HG02981 (cell line): Measurements from ENCODE around the gene ABCD1.
"Not testable (repeated sequence)": the region's sequence is repeated elsewhere in the genome, so short reads cannot be mapped to it uniquely, and the experiment has no call there.

Source experiments
- ATAC-seq: cut with Tn5 transposase; IDR thresholded peaks from one replicate; pipeline ENCODE4 v1.9.1; 2021; ENCODE audit warnings: mild to moderate bottlenecking, moderate library complexity; ENCODE audit not compliant: unreplicated experiment

The ABCD1 gene

GRCh38 chrX:153724252-153725038, at the start of gene ABCD1, which contains the start of gene BCAP31:
TSS of gene ABCD1 (plus strand) at chrX:153724856. CDS start at chrX:153725267, 411 bp downstream.
TSS of gene BCAP31 (minus strand) at chrX:153724387. CDS start at chrX:153723244, 1,143 bp downstream.
- peak; percentile 49 for ATAC-seq

- ATAC-seq, result no peak
These were observed 43.5 kb upstream of the ABCD1 start for GRCh38 chrX:153681175-153681574.

DNA sequence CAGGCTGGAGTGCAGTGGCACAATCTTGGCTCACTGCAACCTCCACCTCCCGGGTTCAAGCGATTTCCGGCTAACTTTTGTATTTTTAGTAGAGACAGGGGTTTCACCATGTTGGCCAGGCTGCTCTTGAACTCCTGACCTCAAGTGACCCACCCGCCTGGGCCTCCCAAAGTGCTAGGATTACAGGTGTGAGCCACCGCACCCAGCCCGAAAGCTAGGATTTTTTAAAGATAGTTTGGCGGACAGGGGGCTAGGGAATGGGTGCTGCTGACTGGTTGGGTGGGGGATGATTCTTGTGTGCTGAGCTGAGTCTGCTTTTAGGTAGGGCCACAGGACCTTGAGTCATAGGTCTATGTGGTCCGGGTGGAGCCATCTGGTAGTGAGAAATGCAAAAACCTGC, 41.2 kb upstream of the ABCD1 start:
- not testable (repeated sequence) for ATAC-seq

DNA sequence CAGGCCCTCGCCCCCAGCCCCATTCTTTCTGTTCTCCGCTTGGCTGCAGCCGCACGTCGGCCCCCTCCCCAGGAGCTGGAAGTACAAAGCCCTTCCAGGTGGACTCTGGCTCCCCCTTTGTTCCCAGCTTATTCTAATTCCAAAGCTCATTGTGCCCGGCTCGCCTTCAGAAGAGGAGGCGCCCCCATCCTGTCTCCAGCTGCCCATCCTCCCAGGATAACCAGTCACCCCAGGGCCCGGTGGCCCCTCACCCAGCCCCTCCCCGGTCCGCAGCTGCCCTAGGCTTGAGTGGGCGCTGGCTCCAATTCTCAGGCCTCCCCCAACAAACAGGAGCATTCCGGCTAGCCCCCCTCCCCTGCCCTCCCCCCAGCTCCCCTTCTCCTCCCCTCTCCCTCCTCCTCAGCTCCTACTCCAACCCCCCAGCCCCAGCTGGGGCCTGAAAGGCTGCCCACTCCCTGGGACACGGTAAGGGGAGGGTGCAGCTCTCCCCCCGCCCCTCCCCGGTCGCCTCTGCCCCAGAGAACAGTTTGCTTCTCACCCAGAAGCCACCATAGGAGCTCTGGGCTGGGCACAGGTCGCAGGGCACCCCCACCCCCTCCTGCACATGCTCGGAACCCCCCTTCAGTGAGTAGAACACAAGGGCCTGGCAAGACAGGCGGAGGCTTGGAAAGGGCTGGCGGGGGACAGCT, 40.0 kb upstream of the ABCD1 start:
- ATAC-seq, result no peak

DNA sequence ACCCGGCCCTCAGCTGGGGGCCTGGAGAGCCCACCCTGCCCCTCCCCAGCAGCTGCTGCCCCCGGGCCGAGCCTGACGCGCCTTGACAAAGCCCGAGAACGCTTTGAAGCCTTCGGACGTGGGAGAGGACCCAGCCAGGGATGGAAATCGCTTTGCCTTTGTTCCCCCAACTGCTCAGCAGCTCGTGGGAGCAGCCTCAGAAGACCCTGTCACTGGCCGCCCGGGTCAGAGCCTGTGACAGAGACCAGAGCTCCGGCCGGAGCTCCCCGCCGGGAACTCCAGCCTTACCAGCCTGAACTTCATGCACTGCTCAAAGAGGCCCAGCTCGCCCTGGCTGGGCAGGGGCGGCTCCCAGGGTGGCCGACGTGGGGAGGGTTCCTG, 39.5 kb upstream of the ABCD1 start:
- no peak for ATAC-seq

- ATAC-seq, result no peak
These were observed 38.6 kb upstream of the ABCD1 start for GRCh38 chrX:153685751-153686696.

DNA sequence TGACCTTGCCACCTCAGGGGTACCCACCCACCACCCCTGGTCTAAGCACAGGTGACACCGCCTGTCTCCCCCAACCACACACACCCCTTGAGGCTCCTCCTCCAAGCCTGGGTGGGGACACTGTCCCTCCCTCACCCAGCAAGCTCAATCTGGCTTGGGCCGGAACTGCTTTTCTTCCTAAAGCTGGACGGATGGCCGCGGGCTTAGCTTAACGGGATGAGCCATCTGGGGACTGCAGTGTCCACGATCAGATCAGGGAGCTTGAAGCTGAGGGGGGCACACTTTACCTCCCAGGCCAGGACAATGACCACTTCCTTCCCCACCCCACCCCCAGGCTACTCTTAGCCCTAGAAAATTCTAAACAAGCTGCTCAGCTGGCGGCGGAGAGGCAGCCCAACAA, 37.9 kb upstream of the ABCD1 start:
- ATAC-seq, result no peak

GRCh38 chrX:153687121-153688039, 37.3 kb upstream of the ABCD1 start, which contains the start of gene SLC6A8:
TSS of gene SLC6A8 (plus strand) at chrX:153687926. CDS start at chrX:153688575, 649 bp downstream.
- no peak for ATAC-seq

GRCh38 chrX:153688071-153688470, 36.6 kb upstream of the ABCD1 start:
- ATAC-seq, result no peak

DNA sequence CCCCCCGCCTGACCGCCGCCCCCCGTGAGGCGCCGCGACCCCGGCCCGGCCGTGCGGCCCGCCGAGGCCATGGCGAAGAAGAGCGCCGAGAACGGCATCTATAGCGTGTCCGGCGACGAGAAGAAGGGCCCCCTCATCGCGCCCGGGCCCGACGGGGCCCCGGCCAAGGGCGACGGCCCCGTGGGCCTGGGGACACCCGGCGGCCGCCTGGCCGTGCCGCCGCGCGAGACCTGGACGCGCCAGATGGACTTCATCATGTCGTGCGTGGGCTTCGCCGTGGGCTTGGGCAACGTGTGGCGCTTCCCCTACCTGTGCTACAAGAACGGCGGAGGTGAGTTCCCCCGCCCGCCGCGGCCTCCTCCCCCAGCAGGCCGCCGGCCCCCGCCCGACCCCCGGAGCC, 36.1 kb upstream of the ABCD1 start:
- no peak for ATAC-seq

DNA sequence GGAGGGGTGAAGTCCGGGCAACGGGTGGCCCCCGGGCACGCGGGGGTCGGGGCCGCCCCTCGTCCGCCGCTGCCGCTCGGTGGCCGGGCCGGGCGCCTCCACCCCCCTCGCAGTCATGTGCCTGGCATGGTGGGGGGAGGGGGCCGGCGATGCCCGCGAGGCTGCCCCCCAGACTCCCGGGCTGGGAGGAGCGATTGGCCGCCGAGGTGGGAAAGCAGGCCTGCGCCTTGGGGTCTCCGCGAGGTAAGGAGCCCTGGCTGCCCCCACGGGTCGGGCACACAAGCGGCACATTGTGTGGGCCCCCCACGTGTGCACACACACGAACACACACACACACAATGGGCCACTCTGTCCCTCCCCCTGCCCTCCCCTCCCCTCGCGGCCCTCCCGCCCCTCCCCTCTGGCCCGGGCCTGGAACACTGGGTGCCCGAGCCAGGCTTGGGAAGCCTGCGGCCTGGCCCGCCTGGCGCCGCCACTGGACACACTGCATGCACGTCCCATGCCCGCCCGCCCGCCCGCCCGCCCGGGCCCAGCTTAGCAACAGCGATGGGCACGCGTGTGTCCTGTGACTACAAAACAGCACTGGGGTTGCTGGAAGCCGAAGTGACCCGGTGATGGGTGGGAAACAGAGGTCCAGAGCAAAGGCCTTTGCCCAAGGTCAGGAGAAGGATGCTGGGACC, 35.6 kb upstream of the ABCD1 start:
- ATAC-seq, result no peak

GRCh38 chrX:153689654-153690465, 34.8 kb upstream of the ABCD1 start:
- ATAC-seq, result no peak

- ATAC-seq, result no peak
These were observed 34.2 kb upstream of the ABCD1 start for GRCh38 chrX:153690466-153690865.

DNA sequence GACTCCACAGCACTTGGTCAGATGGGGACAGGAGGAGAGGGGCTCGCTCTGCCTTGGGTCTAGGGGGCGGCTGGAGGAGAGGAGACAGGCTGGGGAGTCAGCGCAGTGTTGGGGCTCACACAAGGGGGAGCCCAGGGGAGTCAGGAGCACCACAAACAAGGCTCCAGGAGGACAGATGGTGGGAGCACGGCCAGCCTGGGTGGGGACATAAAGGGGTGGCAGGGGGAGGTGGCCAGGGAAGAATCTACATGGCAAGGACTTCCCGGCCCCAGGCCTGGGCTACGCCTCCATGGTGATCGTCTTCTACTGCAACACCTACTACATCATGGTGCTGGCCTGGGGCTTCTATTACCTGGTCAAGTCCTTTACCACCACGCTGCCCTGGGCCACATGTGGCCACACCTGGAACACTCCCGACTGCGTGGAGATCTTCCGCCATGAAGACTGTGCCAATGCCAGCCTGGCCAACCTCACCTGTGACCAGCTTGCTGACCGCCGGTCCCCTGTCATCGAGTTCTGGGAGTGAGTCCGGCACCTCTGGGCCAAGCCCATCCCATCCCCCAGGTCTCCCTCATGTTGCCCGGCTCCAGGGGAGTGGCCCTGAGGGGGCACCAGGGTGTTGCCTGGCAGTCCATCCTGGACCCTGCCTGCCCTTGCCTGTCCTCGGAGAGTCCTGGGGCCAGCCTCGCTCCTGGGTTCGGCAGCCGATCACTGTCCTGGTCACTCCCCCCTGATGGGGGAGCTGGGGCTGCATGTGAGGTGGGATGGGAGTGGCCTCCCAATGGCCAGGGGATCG, 33.4 kb upstream of the ABCD1 start:
- ATAC-seq, result not testable (repeated sequence)

GRCh38 chrX:153692003-153692402, 32.7 kb upstream of the ABCD1 start:
- ATAC-seq, result no peak

GRCh38 chrX:153692611-153693156, 32.0 kb upstream of the ABCD1 start:
- no peak for ATAC-seq
